GOT3 (cell line): ENCODE measurements around the gene ZRSR2.
"Not testable (repeated sequence)": the region's sequence is repeated elsewhere in the genome, so short reads cannot be mapped to it uniquely, and the experiment has no call there.

Experiments used
- DNase-seq: peaks from one replicate; lab custom pipeline; 2025; ENCODE audit warnings: mixed read lengths; lab: John Stamatoyannopoulos, UW

Gene ZRSR2

GRCh38 chrX:15789979-15790768 lies at the start of gene ZRSR2:
Gene ZRSR2, plus strand, starts transcription at chrX:15790484. Its CDS starts 12 bp downstream, at chrX:15790496.
- DNase-seq: peak; percentile 83

- no peak for DNase-seq
Observed at GRCh38 chrX:15744181-15744867, 46.0 kb upstream of the ZRSR2 start.

GRCh38 chrX:15745179-15745578 lies 45.1 kb upstream of the ZRSR2 start:
- DNase-seq: no peak

- not testable (repeated sequence) for DNase-seq
Observed at GRCh38 chrX:15746651-15747050, 43.6 kb upstream of the ZRSR2 start.

GRCh38 chrX:15747626-15748173 lies 42.6 kb upstream of the ZRSR2 start:
- no peak for DNase-seq

- no peak for DNase-seq
Observed at GRCh38 chrX:15748841-15749240, 41.4 kb upstream of the ZRSR2 start.

- no peak for DNase-seq
Observed at GRCh38 chrX:15749642-15750610, 40.4 kb upstream of the ZRSR2 start.

GRCh38 chrX:15750611-15751154 lies 39.6 kb upstream of the ZRSR2 start:
- DNase-seq: no peak

GRCh38 chrX:15751155-15751819 lies 39.0 kb upstream of the ZRSR2 start:
- no peak for DNase-seq

GRCh38 chrX:15755091-15755490 lies 35.2 kb upstream of the ZRSR2 start:
- DNase-seq: no peak

GRCh38 chrX:15758140-15758539 lies 32.1 kb upstream of the ZRSR2 start:
- DNase-seq: no peak

GRCh38 chrX:15759886-15760285 lies 30.4 kb upstream of the ZRSR2 start:
- not testable (repeated sequence) for DNase-seq

GRCh38 chrX:15761564-15762191 lies 28.6 kb upstream of the ZRSR2 start:
- no peak for DNase-seq

GRCh38 chrX:15769300-15769954 lies 20.9 kb upstream of the ZRSR2 start:
- no peak for DNase-seq

GRCh38 chrX:15781961-15782699 lies 8.2 kb upstream of the ZRSR2 start:
- no peak for DNase-seq

- DNase-seq: no peak
Observed at GRCh38 chrX:15785176-15785750, 5.0 kb upstream of the ZRSR2 start.

- no peak for DNase-seq
Observed at GRCh38 chrX:15786915-15787314, 3.4 kb upstream of the ZRSR2 start.

GRCh38 chrX:15790769-15791290 lies 546 bp downstream of the ZRSR2 start:
- no peak for DNase-seq

- no peak for DNase-seq
Observed at GRCh38 chrX:15797707-15798106, 7.4 kb downstream of the ZRSR2 start.
